Activated effector memory CD4-positive, alpha-beta T cell treated with Interleukin-2 at 50 U/mL for 16 hours (primary cell): ENCODE data around the gene DUSP28.

ENCODE experiments used
- DNase-seq: peaks from one replicate; pipeline ENCODE4 v3.0.0-alpha.2; 2020

DUSP28 gene

DNA sequence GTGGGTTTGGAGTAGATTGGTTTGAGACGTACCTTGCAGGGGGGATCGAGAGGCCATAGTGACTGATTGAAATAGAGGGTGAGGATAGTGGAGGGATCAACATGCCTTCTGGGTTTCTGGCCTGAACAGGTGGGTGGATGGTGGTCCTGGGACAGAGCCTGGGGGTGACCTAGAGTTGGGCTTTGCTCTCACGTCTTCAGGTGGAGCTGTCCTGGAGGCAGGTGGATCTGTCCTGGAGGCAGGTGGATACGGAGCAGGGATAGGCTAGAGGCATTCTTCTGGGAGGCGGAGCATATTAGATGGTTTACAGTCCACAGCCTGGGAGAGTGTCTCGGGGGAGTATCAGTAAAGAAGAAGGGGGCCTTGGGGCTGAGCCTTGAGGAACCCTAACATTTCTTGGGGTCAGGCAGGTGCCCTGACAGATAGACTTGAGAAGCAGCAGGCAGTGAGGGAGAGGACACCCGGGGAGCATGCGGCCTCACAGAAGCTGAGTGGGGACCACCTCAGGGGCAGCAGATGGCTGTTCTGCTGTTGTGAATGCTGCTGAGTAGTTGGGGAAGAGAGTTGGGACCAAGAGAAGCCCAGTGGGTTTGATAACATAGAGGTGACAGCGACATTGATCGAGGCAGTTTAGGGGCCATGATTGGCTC is 28.0 kb downstream of the DUSP28 start:
- no peak for DNase-seq

DNA sequence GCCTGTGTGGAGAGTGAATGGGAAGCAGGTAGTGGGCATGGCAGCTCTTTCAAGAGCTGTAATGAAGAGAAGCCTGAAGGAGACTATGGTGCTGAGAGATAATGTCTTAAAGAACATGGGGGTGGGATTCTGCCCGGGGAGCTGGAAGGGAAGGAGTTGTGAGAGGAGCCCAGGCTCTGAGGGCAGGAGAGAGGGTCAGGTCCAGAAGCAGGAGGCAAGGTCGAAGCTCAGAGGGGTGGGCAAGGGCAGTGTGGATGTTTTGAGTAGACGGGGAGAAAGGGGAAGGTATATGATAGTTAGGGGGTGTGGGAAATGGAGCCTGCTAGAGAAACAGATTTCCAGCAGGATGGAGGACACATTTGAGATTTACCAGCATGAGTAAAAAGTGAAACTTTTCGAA is 28.5 kb downstream of the DUSP28 start:
- no peak for DNase-seq

DNA sequence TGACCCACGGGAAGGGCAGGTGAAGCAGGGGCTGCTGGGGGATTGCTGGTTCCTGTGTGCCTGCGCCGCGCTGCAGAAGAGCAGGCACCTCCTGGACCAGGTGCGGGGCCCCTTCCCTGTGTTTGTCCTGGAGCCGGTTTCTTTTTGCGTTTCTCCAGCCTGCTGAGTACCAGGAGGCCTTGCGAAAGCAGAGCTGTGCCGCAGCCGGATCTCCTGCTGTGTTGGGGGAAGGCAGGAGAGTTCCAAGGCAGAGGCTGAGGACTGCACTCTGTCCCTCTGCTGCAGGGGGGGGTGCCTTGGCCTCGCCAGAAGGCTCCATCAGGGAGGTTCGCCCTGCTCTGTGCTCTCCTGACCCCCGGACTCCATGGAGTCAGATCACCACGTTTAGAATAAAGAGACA is 29.2 kb downstream of the DUSP28 start:
- DNase-seq: no peak

GRCh38 chr2:240589850-240590525 is 29.8 kb downstream of the DUSP28 start:
- no peak for DNase-seq

DNA sequence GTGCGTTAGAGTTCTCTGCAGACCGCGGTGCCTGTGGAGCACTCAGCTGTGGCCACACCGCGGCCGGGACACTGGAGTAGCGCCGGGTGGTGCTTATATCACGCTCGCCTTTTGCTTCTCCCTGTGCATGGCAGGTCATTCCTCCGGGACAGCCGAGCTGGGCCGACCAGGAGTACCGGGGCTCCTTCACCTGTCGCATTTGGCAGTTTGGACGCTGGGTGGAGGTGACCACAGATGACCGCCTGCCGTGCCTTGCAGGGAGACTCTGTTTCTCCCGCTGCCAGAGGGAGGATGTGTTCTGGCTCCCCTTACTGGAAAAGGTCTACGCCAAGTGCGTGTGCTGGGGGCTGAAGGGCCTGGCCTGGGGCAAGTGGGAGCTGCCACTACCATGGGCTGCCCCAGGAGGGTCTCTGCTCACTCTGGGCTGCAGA is 30.5 kb downstream of the DUSP28 start:
- DNase-seq: no peak

DNA sequence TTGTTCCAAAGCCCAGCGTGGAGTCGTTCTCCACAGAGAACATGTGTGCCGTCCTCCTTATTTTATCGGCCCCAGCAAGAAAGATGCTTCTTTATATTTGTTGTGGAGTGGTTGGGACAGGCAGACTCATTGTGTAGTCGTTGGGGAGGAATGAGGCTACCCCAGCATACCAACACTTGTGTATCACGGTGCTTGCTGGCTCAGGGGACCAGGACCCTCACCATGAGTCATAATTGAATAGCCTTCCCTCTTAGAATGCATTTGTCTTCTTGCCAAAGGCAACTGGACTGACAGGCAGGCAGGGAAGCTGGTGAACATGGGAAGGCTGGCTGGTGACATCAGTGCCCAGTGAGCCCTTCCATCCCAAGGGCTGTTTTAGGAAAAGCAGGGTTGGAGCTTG is 31.1 kb downstream of the DUSP28 start:
- DNase-seq: no peak

- no peak for DNase-seq
Observed at GRCh38 chr2:240591784-240592183, 31.6 kb downstream of the DUSP28 start.

- no peak for DNase-seq
Observed at GRCh38 chr2:240593026-240593702, 33.0 kb downstream of the DUSP28 start.

DNA sequence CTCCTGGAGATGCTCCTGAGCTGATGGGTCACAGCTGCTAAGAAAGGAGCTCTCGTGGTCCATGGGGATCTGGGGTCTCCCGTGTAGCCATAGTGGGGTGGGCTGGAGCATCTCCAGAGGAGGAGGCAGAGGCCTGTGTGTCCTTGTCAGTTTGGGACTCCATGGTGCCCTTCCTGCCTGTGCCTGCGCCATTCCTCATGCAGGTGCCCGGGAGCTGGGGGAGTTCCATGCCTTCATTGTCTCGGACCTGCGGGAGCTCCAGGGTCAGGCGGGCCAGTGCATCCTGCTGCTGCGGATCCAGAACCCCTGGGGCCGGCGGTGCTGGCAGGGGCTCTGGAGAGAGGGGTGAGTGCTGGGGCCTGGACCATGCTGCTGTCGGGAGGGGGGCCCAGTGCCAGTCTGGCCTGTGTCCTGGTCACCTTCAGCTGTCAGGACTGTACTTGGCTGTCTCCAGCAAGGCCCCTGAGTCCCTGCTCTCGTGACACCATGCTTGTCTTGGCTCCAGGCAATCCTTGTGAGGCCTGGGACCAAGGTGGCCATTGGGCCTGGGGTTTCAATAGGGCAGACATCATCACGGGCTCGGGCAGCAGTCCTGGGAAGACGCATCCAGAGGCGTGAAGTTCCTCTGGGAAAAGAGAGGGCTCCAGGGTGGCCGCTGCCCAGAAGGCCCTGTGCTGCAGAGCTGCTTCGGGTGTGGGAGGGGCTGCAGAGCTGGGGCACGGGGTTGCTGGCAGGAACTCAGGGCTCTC is 33.7 kb downstream of the DUSP28 start:
- DNase-seq: no peak

GRCh38 chr2:240594511-240595380 is 34.6 kb downstream of the DUSP28 start:
- DNase-seq: no peak

GRCh38 chr2:240595381-240596079 is 35.4 kb downstream of the DUSP28 start:
- no peak for DNase-seq

GRCh38 chr2:240596080-240596460 is 35.9 kb downstream of the DUSP28 start:
- no peak for DNase-seq

DNA sequence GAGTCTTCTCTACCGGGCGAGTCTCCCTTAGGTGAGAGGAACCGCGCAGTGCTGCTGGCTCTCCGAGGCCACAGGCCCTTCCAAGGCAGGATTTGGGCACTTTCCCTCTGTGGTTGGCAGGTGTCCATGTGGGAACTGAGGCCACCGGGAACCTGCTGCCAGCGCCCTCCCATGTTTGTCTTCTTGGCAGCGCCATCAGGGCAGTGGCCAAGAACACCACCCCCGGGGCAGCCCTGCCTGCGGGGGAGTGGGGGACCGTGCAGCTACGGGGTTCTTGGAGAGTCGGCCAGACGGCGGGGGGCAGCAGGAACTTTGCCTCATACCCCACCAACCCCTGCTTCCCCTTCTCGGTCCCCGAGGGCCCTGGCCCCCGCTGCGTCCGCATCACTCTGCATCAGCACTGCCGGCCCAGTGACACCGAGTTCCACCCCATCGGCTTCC is 36.4 kb downstream of the DUSP28 start:
- no peak for DNase-seq

GRCh38 chr2:240597054-240597418 is 36.9 kb downstream of the DUSP28 start:
- DNase-seq: no peak

- DNase-seq: no peak
Observed at GRCh38 chr2:240597419-240598181, 37.4 kb downstream of the DUSP28 start.

GRCh38 chr2:240598311-240598911 is 38.3 kb downstream of the DUSP28 start:
- no peak for DNase-seq

- DNase-seq: no peak
Observed at GRCh38 chr2:240599141-240599583, 39.0 kb downstream of the DUSP28 start.

GRCh38 chr2:240600451-240600961 is 40.3 kb downstream of the DUSP28 start:
- DNase-seq: no peak

DNA sequence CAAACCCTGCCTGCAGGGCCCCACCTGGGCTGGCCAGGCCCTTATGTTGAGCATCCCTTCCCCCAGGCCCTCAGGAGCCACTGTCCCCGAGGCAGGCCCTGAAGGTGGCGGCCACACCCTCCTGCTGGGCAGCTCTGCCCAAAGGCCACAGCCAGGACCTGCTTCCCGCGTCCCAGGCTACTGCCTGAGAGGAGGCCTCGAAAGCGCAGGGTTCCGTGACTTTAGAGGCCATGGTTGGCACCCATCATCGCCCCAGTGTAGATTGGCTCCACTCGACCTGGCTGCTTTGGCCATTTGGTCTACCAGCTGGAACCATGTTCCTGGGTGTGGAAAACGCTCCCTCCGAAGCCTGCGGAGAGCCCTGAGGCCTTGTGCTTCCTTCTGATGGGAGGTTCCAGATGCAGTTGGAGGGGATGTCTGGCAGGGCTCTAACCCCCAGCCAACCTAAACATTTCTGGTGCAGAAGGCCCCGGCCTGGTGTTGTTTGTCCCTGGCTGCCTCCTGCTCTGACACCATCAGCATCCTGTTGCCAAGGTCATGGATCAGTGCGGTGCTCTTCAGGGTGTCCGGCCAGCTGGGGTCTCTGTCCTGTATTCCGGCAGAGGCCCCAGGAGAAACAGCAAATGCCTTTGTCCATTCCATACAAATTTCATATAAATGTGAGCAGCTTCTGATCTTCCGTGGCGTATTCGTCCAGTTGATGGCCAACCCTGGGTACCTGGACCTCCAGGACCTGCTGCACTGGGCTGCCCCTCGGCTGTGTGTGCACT is 41.1 kb downstream of the DUSP28 start:
- no peak for DNase-seq

- no peak for DNase-seq
Observed at GRCh38 chr2:240601831-240602160, 41.6 kb downstream of the DUSP28 start.
